Nephron progenitor cell (in vitro differentiated cells): ENCODE data around the gene SSNA1.

Experiments used
- DNase-seq: peaks from one replicate; pipeline ENCODE4 v3.0.0; 2021
- H3K27ac Mint-ChIP-seq: 2 replicates; pipeline ENCODE4 v1.8.0; 2021; ENCODE audit warnings: mild to moderate bottlenecking, moderate library complexity, mixed read lengths
- H3K27me3 Mint-ChIP-seq: 2 replicates; pipeline ENCODE4 v1.8.0; 2021; ENCODE audit warnings: mild to moderate bottlenecking, low read depth, mixed read lengths; ENCODE audit not compliant: poor library complexity
- H3K36me3 Mint-ChIP-seq: 2 replicates; pipeline ENCODE4 v1.8.0; 2021; ENCODE audit warnings: low read depth, mixed read lengths
- H3K4me1 Mint-ChIP-seq: 2 replicates; pipeline ENCODE4 v1.8.0; 2021; ENCODE audit warnings: mixed read lengths
- H3K4me3 Mint-ChIP-seq: 2 replicates; pipeline ENCODE4 v1.8.0; 2021; ENCODE audit warnings: mild to moderate bottlenecking, moderate library complexity, mixed read lengths
- H3K9me3 Mint-ChIP-seq: 2 replicates; pipeline ENCODE4 v1.8.0; 2021; ENCODE audit warnings: mild to moderate bottlenecking, moderate library complexity, mixed read lengths
- CTCF ChIP-seq: fragments of 200-600 bp; sonication (generic); IDR thresholded peaks from 2 replicates; pipeline ENCODE4 v1.5.0; 2021; ENCODE audit warnings: antibody characterized with exemption

The SSNA1 gene

GRCh38 chr9:137214620-137215019 lies 26.1 kb downstream of the SSNA1 start:
- DNase-seq, result no peak
- Mint-ChIP-seq H3K27ac (no peak overlapping the region), H3K4me1 (peaks cover 9% of the 10 kb centered on the region), H3K4me3 (no peak overlapping the region), H3K36me3 (peaks cover 4% of the 10 kb centered on the region), H3K27me3 (no peaks in the 10 kb centered on the region), H3K9me3 (no peaks in the 10 kb centered on the region)
- no peak for TF ChIP-seq CTCF

- Mint-ChIP-seq H3K27ac (no peak overlapping the region), H3K36me3 (peaks cover 4% of the 10 kb centered on the region), H3K4me3 (no peak overlapping the region), H3K9me3 (no peaks in the 10 kb centered on the region), H3K4me1 (peaks cover 9% of the 10 kb centered on the region), H3K27me3 (no peaks in the 10 kb centered on the region)
- no peak for DNase-seq
- no peak for TF ChIP-seq CTCF
Observed at GRCh38 chr9:137215196-137215986, 26.9 kb downstream of the SSNA1 start.

DNA sequence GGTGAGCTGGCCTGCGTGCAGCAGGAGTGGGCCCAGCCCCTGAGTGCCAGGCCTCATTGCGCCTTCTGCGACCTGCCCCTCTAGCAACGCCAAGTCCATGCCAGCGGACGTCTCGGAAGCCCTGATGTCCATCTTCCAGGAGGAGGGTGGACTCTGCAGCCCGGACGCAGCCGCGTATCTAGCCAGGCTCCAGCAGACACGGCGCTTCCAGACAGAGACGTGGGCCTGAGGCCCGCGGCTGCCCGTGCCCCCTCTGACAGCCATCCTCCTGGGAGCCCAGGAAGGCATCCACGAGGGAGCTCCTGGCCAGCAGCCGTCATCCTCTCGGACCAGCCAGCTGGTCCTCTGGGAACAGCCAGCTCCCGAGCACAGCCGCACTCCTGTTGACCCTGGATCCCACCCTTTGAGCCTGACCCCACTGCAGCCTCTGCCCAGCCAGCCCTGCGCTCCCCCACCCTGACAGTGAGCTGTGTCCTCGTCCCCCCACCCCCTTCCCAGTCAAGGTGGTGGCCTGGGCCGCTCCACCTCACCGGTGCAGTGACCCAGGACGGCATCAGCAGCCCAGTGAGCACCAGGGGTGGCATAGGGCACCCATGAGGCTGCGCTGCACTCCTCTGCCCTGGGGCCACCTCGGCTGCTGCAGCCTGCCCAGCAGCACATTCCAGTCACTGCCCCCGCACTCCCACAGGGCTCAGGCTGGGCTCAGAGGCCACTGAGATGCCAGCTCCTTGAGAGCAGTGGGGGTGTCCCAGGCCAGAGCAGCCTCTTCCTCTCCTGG lies 27.9 kb downstream of the SSNA1 start:
- no peaks in the 10 kb centered on the region for H3K27me3 Mint-ChIP-seq
- peaks cover 4% of the 10 kb centered on the region for H3K36me3 Mint-ChIP-seq
- peaks cover 9% of the 10 kb centered on the region for H3K4me1 Mint-ChIP-seq
- H3K27ac Mint-ChIP-seq, result no peak overlapping the region
- H3K9me3 Mint-ChIP-seq, result no peaks in the 10 kb centered on the region
- H3K4me3 Mint-ChIP-seq, result no peak overlapping the region
- TF ChIP-seq CTCF, result no peak
- no peak for DNase-seq

GRCh38 chr9:137217276-137218211 lies 29.1 kb downstream of the SSNA1 start:
- peak; percentile 70 for DNase-seq
- H3K27me3 Mint-ChIP-seq, result no peaks in the 10 kb centered on the region
- no peak for TF ChIP-seq CTCF
- H3K36me3 Mint-ChIP-seq, result peaks cover 4% of the 10 kb centered on the region
- peaks cover 9% of the 10 kb centered on the region for H3K4me1 Mint-ChIP-seq
- no peak overlapping the region for H3K27ac Mint-ChIP-seq
- H3K9me3 Mint-ChIP-seq, result no peaks in the 10 kb centered on the region
- H3K4me3 Mint-ChIP-seq, result no peak overlapping the region

GRCh38 chr9:137218212-137218753 lies 29.8 kb downstream of the SSNA1 start:
- H3K4me1 Mint-ChIP-seq, result peaks cover 9% of the 10 kb centered on the region
- TF ChIP-seq CTCF, result no peak
- H3K9me3 Mint-ChIP-seq, result no peaks in the 10 kb centered on the region
- H3K36me3 Mint-ChIP-seq, result no peaks in the 10 kb centered on the region
- H3K4me3 Mint-ChIP-seq, result no peak overlapping the region
- DNase-seq, result no peak
- H3K27ac Mint-ChIP-seq, result no peak overlapping the region
- H3K27me3 Mint-ChIP-seq, result peaks cover 4% of the 10 kb centered on the region
